HL-60 (cell line): ENCODE data around the gene GALM.
"Not testable (repeated sequence)": the region's sequence is repeated elsewhere in the genome, so short reads cannot be mapped to it uniquely, and the experiment has no call there.

ENCODE experiments used
- DNase-seq, 2 experiments: peaks; one replicate each; pipeline ENCODE4 v3.0.0-alpha.2; 2010 to 2020; ENCODE audit warnings: low read depth in 1 of 2, low spot score in 1 of 2
- H3K27ac ChIP-seq: fragments of 250-450 bp; sonication (Bioruptor Pico); replicated peaks from 2 replicates; pipeline ENCODE4 v1.5.1; 2020; ENCODE audit warnings: mild to moderate bottlenecking, moderate library complexity
- H3K27me3 ChIP-seq: fragments of 250-450 bp; sonication (Bioruptor Pico); 2 replicates; pipeline ENCODE4 v1.5.1; 2021; ENCODE audit warnings: mild to moderate bottlenecking, moderate library complexity; ENCODE audit not compliant: insufficient read depth, poor library complexity, severe bottlenecking
- H3K4me3 ChIP-seq: replicated peaks from 2 replicates; pipeline ENCODE4 v1.5.1; 2011; ENCODE audit warnings: mild to moderate bottlenecking, control low read depth, low read length; ENCODE audit not compliant: insufficient read depth
- CTCF ChIP-seq: IDR thresholded peaks from one replicate; pipeline ENCODE4 v1.5.1; 2011; ENCODE audit warnings: low read length, control low read depth, inconsistent platforms; ENCODE audit not compliant: insufficient read depth
- GABPA ChIP-seq: IDR thresholded peaks from 2 replicates; pipeline ENCODE4 v1.6.1; 2012; ENCODE audit warnings: low read depth
- POLR2AphosphoS5 ChIP-seq: IDR thresholded peaks from 2 replicates; pipeline ENCODE4 v1.6.1; 2012; ENCODE audit warnings: low read depth
- REST ChIP-seq: IDR thresholded peaks from 2 replicates; pipeline ENCODE4 v1.6.1; 2012; ENCODE audit warnings: low read depth; ENCODE audit not compliant: insufficient replicate concordance
- SPI1 ChIP-seq: IDR thresholded peaks from 2 replicates; pipeline ENCODE4 v1.6.1; 2012; ENCODE audit warnings: low read depth, mild to moderate bottlenecking, borderline replicate concordance

GALM gene

GRCh38 chr2:38751596-38752410 lies 85.9 kb downstream of the GALM start:
- H3K27me3 ChIP-seq: no peaks in the 10 kb centered on the region
- DNase-seq: no peak
- peak overlapping the region; percentile 99 for H3K27ac ChIP-seq
- H3K4me3 ChIP-seq: peak overlapping the region; percentile 82
- TF ChIP-seq REST: no peak
- TF ChIP-seq POLR2AphosphoS5: no peak
- TF ChIP-seq SPI1: no peak
- TF ChIP-seq GABPA: no peak
- TF ChIP-seq CTCF: no peak

GRCh38 chr2:38754049-38754448 lies 88.1 kb downstream of the GALM start:
- no peaks in the 10 kb centered on the region for H3K27me3 ChIP-seq
- H3K4me3 ChIP-seq: no peak overlapping the region
- H3K27ac ChIP-seq: peak overlapping the region; percentile 42
- TF ChIP-seq SPI1: no peak
- no peak for TF ChIP-seq REST
- no peak for TF ChIP-seq GABPA
- TF ChIP-seq POLR2AphosphoS5: no peak
- no peak for TF ChIP-seq CTCF
- no peak for DNase-seq

- DNase-seq: no peak
- no peak overlapping the region for H3K4me3 ChIP-seq
- TF ChIP-seq SPI1 (no peak), CTCF (no peak), POLR2AphosphoS5 (no peak), REST (no peak), GABPA (no peak)
- peak overlapping the region; percentile 42 for H3K27ac ChIP-seq
- H3K27me3 ChIP-seq: no peaks in the 10 kb centered on the region
Observed at GRCh38 chr2:38754506-38754905, 88.6 kb downstream of the GALM start.

- DNase-seq: not testable (repeated sequence)
Observed at GRCh38 chr2:38755891-38756290, 90.0 kb downstream of the GALM start.

More at GRCh38 chr2:38755891-38756290, 90.0 kb downstream of the GALM start:
- H3K4me3 ChIP-seq, H3K27ac ChIP-seq, H3K27me3 ChIP-seq: not testable (repeated sequence)
